H54 (cell line): Measurements from ENCODE around the gene C1QTNF6.
A peak's percentile ranks its signal among the peaks of the same experiment; 100 is the strongest.
"Not testable (repeated sequence)": the region's sequence is repeated elsewhere in the genome, so short reads cannot be mapped to it uniquely, and the experiment has no call there.

Experiments used
- DNase-seq: peaks from one replicate; pipeline ENCODE4 v3.0.0; 2011; ENCODE audit warnings: low spot score, mixed read lengths; ENCODE audit not compliant: insufficient read length
- FAIRE-seq: peaks from 3 replicates; lab custom pipeline; 2011; peaks lifted over from hg19 to GRCh38; lab: Jason Lieb, UNC
- POLR2A ChIP-seq: IDR thresholded peaks from 2 replicates; pipeline ENCODE4 v1.6.1; 2011; ENCODE audit warnings: low read depth, mild to moderate bottlenecking, low read length

The C1QTNF6 gene

GRCh38 chr22:37206841-37207821 lies 19.1 kb upstream of the C1QTNF6 start:
- no peak for DNase-seq
- no peak for TF ChIP-seq POLR2A
- no peak for FAIRE-seq

GRCh38 chr22:37206118-37206840 lies 18.2 kb upstream of the C1QTNF6 start:
- no peak for DNase-seq
- no peak for FAIRE-seq
- TF ChIP-seq POLR2A: no peak

- no peak for FAIRE-seq
- no peak for DNase-seq
- no peak for TF ChIP-seq POLR2A
These were observed 17.0 kb upstream of the C1QTNF6 start for GRCh38 chr22:37205046-37205445.

- DNase-seq (no peak), FAIRE-seq (no peak)
- TF ChIP-seq POLR2A: no peak
These were observed 16.1 kb upstream of the C1QTNF6 start for GRCh38 chr22:37204045-37204655.

- no peak for TF ChIP-seq POLR2A
- no peak for FAIRE-seq
These were observed 15.5 kb upstream of the C1QTNF6 start for GRCh38 chr22:37203354-37204044.

GRCh38 chr22:37202716-37203115 lies 14.7 kb upstream of the C1QTNF6 start:
- no peak for DNase-seq
- no peak for FAIRE-seq
- TF ChIP-seq POLR2A: no peak

More at GRCh38 chr22:37203354-37204044, 15.5 kb upstream of the C1QTNF6 start:
- DNase-seq: no peak

- DNase-seq (no peak), FAIRE-seq (no peak)
- TF ChIP-seq POLR2A: no peak
These were observed 14.0 kb upstream of the C1QTNF6 start for GRCh38 chr22:37202001-37202555.

GRCh38 chr22:37201443-37201820 lies 13.4 kb upstream of the C1QTNF6 start:
- DNase-seq, FAIRE-seq: not testable (repeated sequence)

GRCh38 chr22:37199760-37200108 lies 11.7 kb upstream of the C1QTNF6 start:
- no peak for TF ChIP-seq POLR2A
- FAIRE-seq (no peak), DNase-seq (no peak)

- peak; percentile 82 for TF ChIP-seq POLR2A
- peak; percentile 85 for FAIRE-seq
These were observed 11.2 kb upstream of the C1QTNF6 start for GRCh38 chr22:37199103-37199759.

GRCh38 chr22:37198258-37199102 lies 10.4 kb upstream of the C1QTNF6 start:
- no peak for TF ChIP-seq POLR2A
- DNase-seq (peak; percentile 54), FAIRE-seq (no peak)

More at GRCh38 chr22:37199103-37199759, 11.2 kb upstream of the C1QTNF6 start:
- DNase-seq: peak; percentile 73
